ENCODE results near the gene RBM12. TPM values are rescaled to one million over a fixed set of nuclear protein-coding genes. Genes with fewer than 3 reads are reported as not detected.
"Not testable (repeated sequence)": the region's sequence is repeated elsewhere in the genome, so short reads cannot be mapped to it uniquely, and the experiment has no call there.

RBM12 gene
- total RNA-seq, 3 donors from 2014 or later (not counting 1 experiment from before 2014, with no cell fraction given) = 80.9 to 112 (median 89.4) TPM

GRCh38 chr20:35695245-35695749 is 30.6 kb upstream of the RBM12 start:
- H3K9me3 Mint-ChIP-seq = no peaks in the 10 kb centered on the region
- H3K36me3 Mint-ChIP-seq = no peaks in the 10 kb centered on the region
- no peak overlapping the region for H3K27ac Mint-ChIP-seq
- peaks cover 12% of the 10 kb centered on the region for H3K4me1 ChIP-seq (ENCODE audit: control insufficient read depth, insufficient read depth, low read length)
- H3K4me3 ChIP-seq (ENCODE audit: low read length) = no peak overlapping the region
- no peaks in the 10 kb centered on the region for H3K27me3 Mint-ChIP-seq (ENCODE audit: low read depth in 2 of 2)
- no peaks in the 10 kb centered on the region for H3K27me3 ChIP-seq (ENCODE audit: control insufficient read depth, insufficient read depth, low read length)
- no peak for ATAC-seq
- intact Hi-C loops (cut with micrococcal nuclease) = loop anchor here (5.0 kb wide), 1 partner anchor 33 kb away; the partner anchor contains the start of genes CPNE1 and RBM12
- H3K4me3 Mint-ChIP-seq = no peak overlapping the region
- TF ChIP-seq CTCF (IDR thresholded peaks at IDR 0.05) = no peak
- peaks cover 9% of the 10 kb centered on the region for H3K36me3 ChIP-seq (ENCODE audit: control insufficient read depth, insufficient read depth, low read length)
- H3K4me1 Mint-ChIP-seq = peaks cover 28 to 36% of the 10 kb centered on the region in 2 donors
- no peak for DNase-seq
- WGBS (ENCODE audit: insufficient coverage) = 98% methylated on average over 2 of the region's 2 CpGs
- no peak overlapping the region for H3K27ac ChIP-seq (ENCODE audit: low read length)
- H3K9me3 ChIP-seq (ENCODE audit: control insufficient read depth, insufficient read depth, low read length) = no peaks in the 10 kb centered on the region

- Histone ChIP-seq H3K4me3 (ENCODE audit: low read length) (no peak overlapping the region), H3K36me3 (ENCODE audit: control insufficient read depth, insufficient read depth, low read length) (peaks cover 27% of the 10 kb centered on the region), H3K9me3 (ENCODE audit: control insufficient read depth, insufficient read depth, low read length) (no peaks in the 10 kb centered on the region), H3K4me1 (ENCODE audit: control insufficient read depth, insufficient read depth, low read length) (no peaks in the 10 kb centered on the region), H3K27me3 (ENCODE audit: control insufficient read depth, insufficient read depth, low read length) (no peaks in the 10 kb centered on the region), H3K27ac (ENCODE audit: low read length) (no peak overlapping the region)
- intact Hi-C loops (cut with micrococcal nuclease) = no loop called here
- no peak for TF ChIP-seq CTCF (IDR thresholded peaks at IDR 0.05)
- Mint-ChIP-seq H3K9me3 (no peaks in the 10 kb centered on the region), H3K27ac (no peak overlapping the region), H3K4me1 (peaks cover 0 to under 1% of the 10 kb centered on the region in 2 donors), H3K27me3 (ENCODE audit: low read depth in 2 of 2) (no peaks in the 10 kb centered on the region), H3K36me3 (no peaks in the 10 kb centered on the region), H3K4me3 (no peak overlapping the region)
- ATAC-seq (no peak), DNase-seq (no peak)
- 98% methylated on average over 4 of the region's 4 CpGs for WGBS (ENCODE audit: insufficient coverage)
Observed at GRCh38 chr20:35690265-35690664, 25.6 kb upstream of the RBM12 start.

- DNase-seq; H3K9me3 Mint-ChIP-seq; H3K27ac Mint-ChIP-seq; H3K4me3 ChIP-seq (ENCODE audit: low read length); ATAC-seq; H3K36me3 Mint-ChIP-seq; intact Hi-C loops (cut with micrococcal nuclease); H3K27ac ChIP-seq (ENCODE audit: low read length); H3K4me1 ChIP-seq (ENCODE audit: control insufficient read depth, insufficient read depth, low read length); H3K9me3 ChIP-seq (ENCODE audit: control insufficient read depth, insufficient read depth, low read length); H3K4me3 Mint-ChIP-seq; H3K27me3 ChIP-seq (ENCODE audit: control insufficient read depth, insufficient read depth, low read length); H3K4me1 Mint-ChIP-seq; H3K27me3 Mint-ChIP-seq (ENCODE audit: low read depth in 2 of 2): not testable (repeated sequence)
- 98% methylated on average over 10 of the region's 11 CpGs for WGBS (ENCODE audit: insufficient coverage)
- peaks cover 25% of the 10 kb centered on the region for H3K36me3 ChIP-seq (ENCODE audit: control insufficient read depth, insufficient read depth, low read length)
Observed at GRCh38 chr20:35686872-35687271, 22.2 kb upstream of the RBM12 start.

GRCh38 chr20:35685368-35685767 is 20.7 kb upstream of the RBM12 start:
- H3K4me1 ChIP-seq (ENCODE audit: control insufficient read depth, insufficient read depth, low read length); DNase-seq; H3K27ac ChIP-seq (ENCODE audit: low read length); H3K4me1 Mint-ChIP-seq; H3K4me3 ChIP-seq (ENCODE audit: low read length); H3K9me3 Mint-ChIP-seq; H3K36me3 Mint-ChIP-seq; H3K9me3 ChIP-seq (ENCODE audit: control insufficient read depth, insufficient read depth, low read length); ATAC-seq; H3K4me3 Mint-ChIP-seq; intact Hi-C loops (cut with micrococcal nuclease); H3K27ac Mint-ChIP-seq; H3K27me3 ChIP-seq (ENCODE audit: control insufficient read depth, insufficient read depth, low read length); H3K27me3 Mint-ChIP-seq (ENCODE audit: low read depth in 2 of 2): not testable (repeated sequence)
- peaks cover 26% of the 10 kb centered on the region for H3K36me3 ChIP-seq (ENCODE audit: control insufficient read depth, insufficient read depth, low read length)
- WGBS (ENCODE audit: insufficient coverage) = 87% methylated on average over 8 of the region's 9 CpGs

Measured in natural killer cell (primary cell).